K562 (cell line): ENCODE results near the gene COL4A5. TPM values are rescaled to one million over a fixed set of nuclear protein-coding genes. Genes with fewer than 3 reads are reported as not detected.

Experiments
- CHD2 ChIP-seq: IDR thresholded peaks from 2 replicates; pipeline ENCODE4 v1.6.1; 2011; ENCODE audit warnings: low read depth, low read length
- E2F3 ChIP-seq: fragments of 250-450 bp; sonication (Bioruptor Pico); IDR thresholded peaks from 2 replicates; pipeline ENCODE4 v1.4.0; 2020; ENCODE audit warnings: mild to moderate bottlenecking
- IFI16 ChIP-seq: fragments of 250-450 bp; sonication (Bioruptor Pico); IDR thresholded peaks from 2 replicates; pipeline ENCODE4 v2.1.2; 2022; ENCODE audit warnings: mild to moderate bottlenecking, inconsistent platforms
- PATZ1 ChIP-seq: fragments of 250-450 bp; sonication (Bioruptor Pico); IDR thresholded peaks from 2 replicates; pipeline ENCODE4 v1.5.0; 2020; ENCODE audit warnings: mild to moderate bottlenecking, borderline replicate concordance
- PHTF2 ChIP-seq: fragments of 250-450 bp; sonication (Bioruptor Pico); IDR thresholded peaks from 2 replicates; pipeline ENCODE4 v1.5.0; 2021; ENCODE audit warnings: mild to moderate bottlenecking
- POLR2B ChIP-seq: fragments of 450-650 bp; IDR thresholded peaks from 2 replicates; pipeline ENCODE4 v1.6.1; 2018; ENCODE audit warnings: low read depth; ENCODE audit not compliant: partially characterized antibody
- PTBP1 ChIP-seq: fragments of 200-400 bp; formaldehyde crosslinking; IDR thresholded peaks from 2 replicates; pipeline ENCODE4 v1.6.1; 2017; ENCODE audit warnings: low read depth, low read length
- ZNF212 ChIP-seq: fragments of 450-650 bp; formaldehyde crosslinking; IDR thresholded peaks from 2 replicates; pipeline ENCODE4 v1.4.0; 2020; ENCODE audit warnings: mild to moderate bottlenecking
- ZNF23 ChIP-seq: fragments of 250-450 bp; sonication (Bioruptor Pico); IDR thresholded peaks from 2 replicates; pipeline ENCODE4 v1.4.0; 2020; ENCODE audit warnings: mild to moderate bottlenecking
- ZNF695 ChIP-seq: fragments of 450-650 bp; formaldehyde crosslinking; IDR thresholded peaks from 2 replicates; pipeline ENCODE4 v1.4.0; 2020; ENCODE audit warnings: mild to moderate bottlenecking, moderate library complexity
- polyA plus RNA-seq, 8 experiments: library from polyadenylated mRNA; depleted of rRNA in 4 of 8; stranded (reverse) in 5 of 8; unstranded in 3 of 8; fragments of >200 nt; fragmentation: Nextera tagmentation in 2 of 8; fragmentation: Illumina TruSeq in 1 of 8; extraction: Ambion mirVana in 2 of 8; extraction: Trizol in 1 of 8; gene quantifications; 2 replicates each; pipeline versions ENCODE4 v1.2.1 to v1.2.3, GENCODE V29; 2011 to 2014; ENCODE audit warnings: inconsistent platforms in 1 of 8, missing spikeins in 1 of 8
- total RNA-seq, 7 experiments: library from RNA; depleted of rRNA in 6 of 7; stranded (reverse); fragments of >200 nt in 6 of 7; fragmentation: Illumina TruSeq in 2 of 7; extraction: Trizol in 2 of 7; gene quantifications; 2 replicates each; pipeline versions ENCODE4 v1.2.1 to v1.2.3, GENCODE V29; 2011 to 2021; ENCODE audit warnings: low replicate concordance in 1 of 7
- TF ChIP-seq, protein P1 (sequence below): fragments of 450-650 bp; IDR thresholded peaks from 2 replicates; pipeline ENCODE4 v1.6.1; 2016

Gene COL4A5
- total and polyA plus RNA-seq, 9 of the 15 experiments (the other 6 are each of a cell fraction or from before 2014, with no cell fraction given) = 0.66 to 2.5 (median 1.8) TPM

DNA sequence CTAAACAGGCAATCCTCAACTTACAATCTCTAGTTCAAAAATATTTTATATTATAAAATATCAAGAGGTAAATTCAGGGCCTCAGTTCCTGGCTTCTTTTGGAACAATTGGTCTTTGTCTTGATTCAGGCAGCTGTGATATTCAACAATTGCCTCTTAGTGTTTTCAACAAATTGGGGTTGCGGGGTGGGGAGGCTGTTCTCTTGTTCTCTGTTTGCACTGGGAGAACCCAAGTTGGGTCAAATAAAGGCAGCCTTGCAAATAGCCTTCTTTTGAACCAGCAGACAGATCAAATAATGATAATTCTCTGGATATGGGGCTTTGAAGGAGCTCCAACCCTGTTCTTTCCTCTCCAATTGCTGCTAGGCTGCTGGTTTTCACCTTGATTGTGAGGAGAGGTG, 142.5 kb downstream of the COL4A5 start (continued):
- TF ChIP-seq, protein P1, sequence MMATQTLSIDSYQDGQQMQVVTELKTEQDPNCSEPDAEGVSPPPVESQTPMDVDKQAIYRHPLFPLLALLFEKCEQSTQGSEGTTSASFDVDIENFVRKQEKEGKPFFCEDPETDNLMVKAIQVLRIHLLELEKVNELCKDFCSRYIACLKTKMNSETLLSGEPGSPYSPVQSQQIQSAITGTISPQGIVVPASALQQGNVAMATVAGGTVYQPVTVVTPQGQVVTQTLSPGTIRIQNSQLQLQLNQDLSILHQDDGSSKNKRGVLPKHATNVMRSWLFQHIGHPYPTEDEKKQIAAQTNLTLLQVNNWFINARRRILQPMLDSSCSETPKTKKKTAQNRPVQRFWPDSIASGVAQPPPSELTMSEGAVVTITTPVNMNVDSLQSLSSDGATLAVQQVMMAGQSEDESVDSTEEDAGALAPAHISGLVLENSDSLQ = no peak
- TF ChIP-seq ZNF212 (no peak), PTBP1 (no peak), POLR2B (no peak), ZNF695 (CRISPR knock-in tag) (no peak), ZNF23 (CRISPR knock-in tag) (no peak), PATZ1 (CRISPR knock-in tag) (no peak), IFI16 (no peak), E2F3 (no peak), PHTF2 (CRISPR knock-in tag) (no peak), CHD2 (no peak)
